DOHH2 (cell line): ENCODE measurements around the gene KRTAP19-1.
"Not testable (repeated sequence)": the region's sequence is repeated elsewhere in the genome, so short reads cannot be mapped to it uniquely, and the experiment has no call there.

Source experiments
- H3F3A ChIP-seq: fragments of 200-600 bp; sonication (generic), shearing (Covaris generic); 2 replicates; pipeline ENCODE4 v1.6.0; 2016; ENCODE audit warnings: antibody characterized with exemption, mild to moderate bottlenecking; ENCODE audit not compliant: control insufficient read depth, insufficient read depth
- H3K27ac ChIP-seq: fragments of 200-600 bp; sonication (generic); 2 replicates; pipeline ENCODE4 v1.5.1; 2014; ENCODE audit warnings: low read depth, mild to moderate bottlenecking, low read length, moderate library complexity
- H3K27me3 ChIP-seq: fragments of 200-600 bp; sonication (generic); 2 replicates; pipeline ENCODE4 v1.6.1; 2014; ENCODE audit warnings: mild to moderate bottlenecking, low read length, mixed read lengths; ENCODE audit not compliant: control insufficient read depth
- H3K36me3 ChIP-seq: fragments of 200-600 bp; sonication (generic); 2 replicates; pipeline ENCODE4 v1.6.1; 2014; ENCODE audit warnings: mild to moderate bottlenecking, low read length, moderate library complexity, mixed read lengths; ENCODE audit not compliant: control insufficient read depth
- H3K4me1 ChIP-seq: fragments of 200-600 bp; sonication (generic); 2 replicates; pipeline ENCODE4 v1.6.1; 2014; ENCODE audit warnings: mild to moderate bottlenecking, low read length, mixed read lengths; ENCODE audit not compliant: control insufficient read depth
- H3K4me2 ChIP-seq: fragments of 200-600 bp; sonication (generic); 2 replicates; pipeline ENCODE4 v1.6.0; 2014; ENCODE audit warnings: mild to moderate bottlenecking, low read length, moderate library complexity
- H3K4me3 ChIP-seq: fragments of 200-600 bp; sonication (generic); 2 replicates; pipeline ENCODE4 v1.5.1; 2014; ENCODE audit warnings: mild to moderate bottlenecking, low read length, mixed read lengths
- H3K79me2 ChIP-seq: fragments of 200-600 bp; sonication (generic); 2 replicates; pipeline ENCODE4 v1.6.1; 2014; ENCODE audit warnings: mild to moderate bottlenecking, low read length, mixed read lengths; ENCODE audit not compliant: control insufficient read depth
- H3K9me2 ChIP-seq: fragments of 200-600 bp; sonication (generic); replicated peaks from 2 replicates; pipeline ENCODE4 v1.6.1; 2014; ENCODE audit warnings: mild to moderate bottlenecking, low read length, mixed read lengths; ENCODE audit not compliant: control insufficient read depth
- H3K9me3 ChIP-seq: fragments of 200-600 bp; sonication (generic); 2 replicates; pipeline ENCODE4 v1.6.1; 2014; ENCODE audit warnings: antibody characterized with exemption, low read length, mixed read lengths; ENCODE audit not compliant: control insufficient read depth, insufficient read depth
- H4K20me1 ChIP-seq: fragments of 200-600 bp; sonication (generic); 2 replicates; pipeline ENCODE4 v1.6.0; 2014; ENCODE audit warnings: low read depth, mild to moderate bottlenecking, antibody characterized with exemption, low read length, moderate library complexity; ENCODE audit not compliant: control insufficient read depth, insufficient read depth
- CTCF ChIP-seq: fragments of 200-600 bp; sonication (generic); IDR thresholded peaks from one replicate; pipeline ENCODE4 v1.5.1; 2014; ENCODE audit warnings: antibody characterized with exemption, mild to moderate bottlenecking, low read depth, low read length; ENCODE audit not compliant: poor library complexity, severe bottlenecking
- EZH2phosphoT487 ChIP-seq: fragments of 200-600 bp; sonication (generic); IDR thresholded peaks from 2 replicates; pipeline ENCODE4 v1.6.1; 2017; ENCODE audit warnings: borderline replicate concordance, mild to moderate bottlenecking, antibody characterized with exemption, low read length, moderate library complexity, mixed read lengths

KRTAP19-1 gene

GRCh38 chr21:30505621-30506205 is 25.5 kb upstream of the KRTAP19-1 start:
- H3K27ac ChIP-seq, result not testable (repeated sequence)

GRCh38 chr21:30502041-30502440 is 21.9 kb upstream of the KRTAP19-1 start, which contains the start of gene KRTAP19-5:
Gene KRTAP19-5 (minus strand): TSS chr21:30502141. CDS start chr21:30502090, 51 bp downstream.
- Histone ChIP-seq H3K4me2 (no peak within 1 kb of the TSS), H3K27ac (no peak within 1 kb of the TSS), H3K4me3 (no peak within 1 kb of the TSS), H3F3A (no peaks in the 10 kb centered on the region), H3K79me2 (no peaks in the 10 kb centered on the region), H4K20me1 (no peaks in the 10 kb centered on the region), H3K36me3 (no peaks in the 10 kb centered on the region), H3K27me3 (no peaks in the 10 kb centered on the region), H3K9me3 (no peaks in the 10 kb centered on the region), H3K9me2 (no peaks in the 10 kb centered on the region), H3K4me1 (no peaks in the 10 kb centered on the region)
- TF ChIP-seq CTCF (no peak), EZH2phosphoT487 (no peak)

More at GRCh38 chr21:30505621-30506205, 25.5 kb upstream of the KRTAP19-1 start:
- peak; percentile 64 for TF ChIP-seq CTCF
- H3K27me3 ChIP-seq, H3K4me3 ChIP-seq, H3K79me2 ChIP-seq, H3K4me1 ChIP-seq, H3K4me2 ChIP-seq, H3K9me2 ChIP-seq, H3F3A ChIP-seq, H4K20me1 ChIP-seq, H3K9me3 ChIP-seq, H3K36me3 ChIP-seq: not testable (repeated sequence)

GRCh38 chr21:30497065-30497464 is 16.9 kb upstream of the KRTAP19-1 start, which contains the start of gene KRTAP19-4:
Gene KRTAP19-4 (minus strand): TSS chr21:30497165. CDS start chr21:30497110, 55 bp downstream.
- TF ChIP-seq CTCF (no peak), EZH2phosphoT487 (no peak)
- Histone ChIP-seq H4K20me1 (no peaks in the 10 kb centered on the region), H3K9me2 (no peaks in the 10 kb centered on the region), H3K4me2 (no peak within 1 kb of the TSS), H3K27me3 (no peaks in the 10 kb centered on the region), H3F3A (no peaks in the 10 kb centered on the region), H3K9me3 (no peaks in the 10 kb centered on the region), H3K36me3 (no peaks in the 10 kb centered on the region), H3K79me2 (no peaks in the 10 kb centered on the region), H3K27ac (no peak within 1 kb of the TSS), H3K4me3 (no peak within 1 kb of the TSS), H3K4me1 (no peaks in the 10 kb centered on the region)
